Measurements from ENCODE around the gene CGREF1.

Gene CGREF1

GRCh38 chr2:27118525-27119329, at the start of gene CGREF1:
CGREF1 (minus strand) TSS chr2:27119128; CDS start chr2:27104366, 14,762 bp downstream.
- Histone ChIP-seq H3K9ac (ENCODE audit: low read depth, low read length) (peak within 1 kb of the TSS; percentile 55; the same call in 1 of the 2 replicates), H3K4me1 (ENCODE audit: insufficient read depth, low read length) (0 out of 2 replicates have a peak, but pooled peaks cover 5% of the 10 kb centered on the region), H3K36me3 (ENCODE audit: insufficient read depth, low read length) (no peaks in the 10 kb centered on the region)

GRCh38 chr2:27164960-27165763, 46.2 kb upstream of the CGREF1 start:
- H3K9ac ChIP-seq (ENCODE audit: low read depth, low read length), result no peak overlapping the region
- no peaks in the 10 kb centered on the region for H3K4me1 ChIP-seq (ENCODE audit: insufficient read depth, low read length)
- H3K9me3 ChIP-seq (ENCODE audit: control insufficient read depth, insufficient read depth, low read length), result peaks cover 3% of the 10 kb centered on the region; the same call in 1 of the 2 replicates
- H3K36me3 ChIP-seq (ENCODE audit: insufficient read depth, low read length), result no peaks in the 10 kb centered on the region

More at GRCh38 chr2:27118525-27119329, at the start of gene CGREF1:
- H3K9me3 ChIP-seq (ENCODE audit: control insufficient read depth, insufficient read depth, low read length), result no peaks in the 10 kb centered on the region

- Histone ChIP-seq H3K9ac (ENCODE audit: low read depth, low read length) (no peak overlapping the region), H3K36me3 (ENCODE audit: insufficient read depth, low read length) (no peaks in the 10 kb centered on the region), H3K9me3 (ENCODE audit: control insufficient read depth, insufficient read depth, low read length) (peaks cover 3% of the 10 kb centered on the region; the same call in 1 of the 2 replicates), H3K4me1 (ENCODE audit: insufficient read depth, low read length) (no peaks in the 10 kb centered on the region; the same call in 1 of the 2 replicates)
These were observed 43.5 kb upstream of the CGREF1 start for GRCh38 chr2:27162151-27163121.

GRCh38 chr2:27160191-27160590, 41.3 kb upstream of the CGREF1 start:
- H3K9me3 ChIP-seq (ENCODE audit: control insufficient read depth, insufficient read depth, low read length), result 0 out of 2 replicates have a peak, but pooled peaks cover under 1% of the 10 kb centered on the region
- H3K36me3 ChIP-seq (ENCODE audit: insufficient read depth, low read length), result no peaks in the 10 kb centered on the region
- peaks cover under 1% of the 10 kb centered on the region; the same call in 1 of the 2 replicates for H3K4me1 ChIP-seq (ENCODE audit: insufficient read depth, low read length)
- no peak overlapping the region for H3K9ac ChIP-seq (ENCODE audit: low read depth, low read length)

- no peak overlapping the region for H3K9ac ChIP-seq (ENCODE audit: low read depth, low read length)
- no peaks in the 10 kb centered on the region for H3K9me3 ChIP-seq (ENCODE audit: control insufficient read depth, insufficient read depth, low read length)
- H3K4me1 ChIP-seq (ENCODE audit: insufficient read depth, low read length), result peaks cover 2% of the 10 kb centered on the region; the same call in 1 of the 2 replicates
- H3K36me3 ChIP-seq (ENCODE audit: insufficient read depth, low read length), result no peaks in the 10 kb centered on the region
These were observed 40.3 kb upstream of the CGREF1 start for GRCh38 chr2:27159271-27159670.

GRCh38 chr2:27158468-27158867, 39.5 kb upstream of the CGREF1 start:
- Histone ChIP-seq H3K36me3 (ENCODE audit: insufficient read depth, low read length) (no peaks in the 10 kb centered on the region), H3K4me1 (ENCODE audit: insufficient read depth, low read length) (peaks cover 2% of the 10 kb centered on the region; the same call in 1 of the 2 replicates), H3K9me3 (ENCODE audit: control insufficient read depth, insufficient read depth, low read length) (no peaks in the 10 kb centered on the region), H3K9ac (ENCODE audit: low read depth, low read length) (no peak overlapping the region)

GRCh38 chr2:27155069-27155520, 36.2 kb upstream of the CGREF1 start:
- H3K9ac ChIP-seq (ENCODE audit: low read depth, low read length), result no peak overlapping the region

GRCh38 chr2:27154488-27154887, 35.6 kb upstream of the CGREF1 start:
- Histone ChIP-seq H3K9me3 (ENCODE audit: control insufficient read depth, insufficient read depth, low read length) (no peaks in the 10 kb centered on the region), H3K9ac (ENCODE audit: low read depth, low read length) (no peak overlapping the region), H3K4me1 (ENCODE audit: insufficient read depth, low read length) (peaks cover 2% of the 10 kb centered on the region; the same call in 1 of the 2 replicates), H3K36me3 (ENCODE audit: insufficient read depth, low read length) (no peaks in the 10 kb centered on the region)

More at GRCh38 chr2:27155069-27155520, 36.2 kb upstream of the CGREF1 start:
- no peaks in the 10 kb centered on the region for H3K9me3 ChIP-seq (ENCODE audit: control insufficient read depth, insufficient read depth, low read length)
- peaks cover 2% of the 10 kb centered on the region; the same call in 1 of the 2 replicates for H3K4me1 ChIP-seq (ENCODE audit: insufficient read depth, low read length)
- H3K36me3 ChIP-seq (ENCODE audit: insufficient read depth, low read length), result no peaks in the 10 kb centered on the region

- Histone ChIP-seq H3K9ac (ENCODE audit: low read depth, low read length) (no peak overlapping the region), H3K4me1 (ENCODE audit: insufficient read depth, low read length) (peaks cover 2% of the 10 kb centered on the region; the same call in 1 of the 2 replicates), H3K9me3 (ENCODE audit: control insufficient read depth, insufficient read depth, low read length) (no peaks in the 10 kb centered on the region), H3K36me3 (ENCODE audit: insufficient read depth, low read length) (no peaks in the 10 kb centered on the region)
These were observed 34.0 kb upstream of the CGREF1 start for GRCh38 chr2:27152796-27153464.

- Histone ChIP-seq H3K9ac (ENCODE audit: low read depth, low read length) (no peak overlapping the region), H3K36me3 (ENCODE audit: insufficient read depth, low read length) (no peaks in the 10 kb centered on the region)
These were observed 33.3 kb upstream of the CGREF1 start for GRCh38 chr2:27152102-27152795.

GRCh38 chr2:27150639-27151230, 31.8 kb upstream of the CGREF1 start:
- H3K9me3 ChIP-seq (ENCODE audit: control insufficient read depth, insufficient read depth, low read length), result no peaks in the 10 kb centered on the region
- no peak overlapping the region for H3K9ac ChIP-seq (ENCODE audit: low read depth, low read length)
- no peaks in the 10 kb centered on the region for H3K36me3 ChIP-seq (ENCODE audit: insufficient read depth, low read length)
- H3K4me1 ChIP-seq (ENCODE audit: insufficient read depth, low read length), result peaks cover 2% of the 10 kb centered on the region; the same call in 1 of the 2 replicates

More at GRCh38 chr2:27152102-27152795, 33.3 kb upstream of the CGREF1 start:
- Histone ChIP-seq H3K4me1 (ENCODE audit: insufficient read depth, low read length) (peaks cover 2% of the 10 kb centered on the region; the same call in 1 of the 2 replicates), H3K9me3 (ENCODE audit: control insufficient read depth, insufficient read depth, low read length) (no peaks in the 10 kb centered on the region)
